Stimulated activated CD4-positive, alpha-beta T cell treated with anti-CD3 and anti-CD28 coated beads, Interleukin-4, amount 100 ng/mL, for 1 hour (primary cell): ENCODE data around the gene FKBP7.
A peak's percentile ranks its signal among the peaks of the same experiment; 100 is the strongest.
"Not testable (repeated sequence)": the region's sequence is repeated elsewhere in the genome, so short reads cannot be mapped to it uniquely, and the experiment has no call there.

ENCODE experiments used
- DNase-seq: peaks from one replicate; pipeline ENCODE4 v3.0.0-alpha.2; 2020

FKBP7 gene

GRCh38 chr2:178484245-178485041, 6.0 kb upstream of the FKBP7 start:
- DNase-seq, result no peak

DNA sequence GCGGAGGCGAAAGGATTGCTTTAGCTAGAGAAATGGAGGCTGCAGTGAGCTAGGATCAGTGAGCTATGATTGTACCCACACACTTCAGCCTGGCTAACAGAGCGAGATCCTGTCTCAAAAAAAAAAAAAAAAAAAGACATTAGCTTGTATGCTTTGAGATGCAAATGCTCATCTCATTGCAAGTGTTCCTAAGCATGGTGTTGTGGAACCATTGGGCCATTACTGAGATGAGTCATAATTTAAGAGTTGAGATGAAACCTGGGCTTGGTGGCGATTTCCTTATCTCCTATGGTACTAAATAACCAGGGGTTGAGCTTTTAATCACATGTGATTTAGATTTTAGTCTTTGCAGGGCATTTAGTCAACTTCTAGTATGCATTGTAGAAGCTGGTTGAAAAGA, 4.0 kb upstream of the FKBP7 start:
- no peak for DNase-seq

GRCh38 chr2:178480227-178481181, 2.1 kb upstream of the FKBP7 start, which contains the start of gene PLEKHA3:
PLEKHA3 (plus strand) TSS chr2:178480457; CDS start chr2:178480870, 413 bp downstream.
- DNase-seq, result peak; percentile 72

DNA sequence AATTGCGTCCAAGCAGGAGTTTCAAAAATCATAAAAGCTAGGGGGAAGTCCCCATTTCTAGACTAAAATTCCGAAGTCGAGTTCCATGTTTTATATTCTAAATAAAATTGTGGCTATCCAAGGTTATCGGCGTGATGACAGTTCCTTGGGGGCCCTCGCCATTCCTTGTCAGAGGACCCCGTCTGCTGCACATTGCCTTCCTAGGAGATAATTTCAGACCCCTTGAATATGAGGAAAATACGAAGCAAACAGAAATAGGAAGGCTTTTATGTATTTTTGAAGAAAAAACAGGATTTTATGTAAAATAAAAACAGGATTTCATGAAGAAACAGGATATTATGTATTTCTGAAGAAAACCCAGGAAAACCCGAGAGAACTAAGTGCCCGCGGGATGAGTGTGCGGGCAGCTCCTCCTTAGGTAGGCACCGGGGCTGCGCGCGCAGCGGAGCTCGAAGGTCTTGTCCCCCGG, 1.4 kb upstream of the FKBP7 start:
- DNase-seq, result no peak

DNA sequence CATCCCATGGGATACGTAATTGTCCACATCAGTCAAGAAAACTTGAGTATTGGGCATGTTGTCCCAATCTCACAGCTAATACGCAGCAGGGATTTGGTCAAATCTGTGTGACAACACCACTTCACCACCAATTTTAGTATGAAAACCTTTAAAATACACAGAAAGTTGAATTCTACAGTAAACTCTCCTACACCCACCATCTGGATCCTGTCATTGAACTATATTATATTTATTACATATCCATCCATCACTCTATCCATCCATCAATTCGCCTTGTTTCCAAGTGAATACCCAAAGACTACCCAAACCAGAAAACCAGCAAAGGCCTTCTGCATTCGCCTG, 846 bp upstream of the FKBP7 start:
- no peak for DNase-seq

GRCh38 chr2:178478130-178478438, 316 bp downstream of the FKBP7 start:
- DNase-seq, result no peak

DNA sequence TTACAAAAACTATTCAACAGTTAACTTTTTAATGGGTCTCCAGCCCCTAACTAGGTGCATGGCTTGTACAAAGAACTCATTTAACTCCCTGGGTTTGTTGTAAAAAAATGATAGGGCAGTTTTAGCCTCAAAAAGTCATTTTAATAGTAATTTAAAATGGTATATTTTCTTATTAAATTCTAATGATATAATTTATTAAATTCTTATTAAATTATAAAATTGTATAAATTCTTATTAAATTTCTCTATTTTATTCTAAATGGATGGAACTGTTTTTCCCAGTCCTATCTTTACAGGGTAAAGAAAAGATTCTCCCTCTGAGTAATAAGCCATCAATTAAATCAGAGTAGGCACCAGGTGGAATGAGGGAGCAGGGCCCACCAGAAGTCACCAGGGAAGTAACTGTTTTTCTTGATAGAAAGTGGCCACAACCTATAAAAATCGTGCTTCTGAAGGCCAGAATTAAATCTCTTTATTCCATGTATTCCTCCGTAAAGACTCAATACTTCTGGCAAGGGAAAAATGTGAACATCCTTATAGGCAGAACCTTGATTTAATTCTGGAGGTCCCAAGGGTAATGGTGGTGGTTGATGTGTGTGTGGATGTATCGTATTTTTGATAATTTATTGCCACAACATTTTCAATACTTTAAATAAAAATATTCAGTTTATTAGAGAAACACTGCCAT, 814 bp downstream of the FKBP7 start:
- DNase-seq, result no peak

DNA sequence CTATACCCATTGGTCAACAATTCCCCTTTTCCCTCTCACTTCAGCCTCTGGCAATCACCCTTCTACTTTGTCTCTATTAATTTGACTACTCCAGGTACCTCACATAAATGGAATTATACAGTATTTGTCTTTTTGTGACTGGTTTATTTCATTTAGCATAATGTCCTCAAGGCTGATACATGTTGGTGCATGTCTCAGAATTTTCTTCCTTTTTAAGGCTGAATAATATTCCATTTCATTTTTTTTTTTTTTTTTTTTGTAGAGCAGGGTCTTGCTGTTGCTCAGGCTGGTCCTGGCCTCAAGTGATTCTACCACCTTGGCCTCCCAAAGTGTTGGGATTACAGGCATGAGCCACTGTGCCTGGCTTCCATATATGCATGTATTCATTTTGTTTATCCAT, 1.9 kb downstream of the FKBP7 start:
- DNase-seq, result no peak

DNA sequence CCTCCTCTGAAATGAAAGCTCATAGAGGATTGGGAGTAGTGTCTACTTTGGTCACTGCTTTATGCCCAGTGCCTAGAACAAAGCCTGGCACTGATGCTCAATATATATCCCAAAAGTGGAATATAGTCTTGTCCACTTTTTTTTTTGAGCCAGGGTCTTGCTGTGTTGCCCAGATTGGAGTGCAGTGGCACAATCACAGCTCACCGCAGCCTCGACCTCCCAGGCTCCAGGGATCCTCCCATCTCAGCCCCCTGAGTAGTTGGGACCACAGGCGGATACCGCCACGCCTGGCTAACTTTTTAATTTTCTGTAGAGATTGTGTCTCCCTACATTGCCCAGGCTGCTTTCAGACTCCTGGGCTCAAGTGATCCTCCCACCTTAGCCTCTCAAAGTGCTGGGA, 3.8 kb downstream of the FKBP7 start:
- DNase-seq, result no peak

DNA sequence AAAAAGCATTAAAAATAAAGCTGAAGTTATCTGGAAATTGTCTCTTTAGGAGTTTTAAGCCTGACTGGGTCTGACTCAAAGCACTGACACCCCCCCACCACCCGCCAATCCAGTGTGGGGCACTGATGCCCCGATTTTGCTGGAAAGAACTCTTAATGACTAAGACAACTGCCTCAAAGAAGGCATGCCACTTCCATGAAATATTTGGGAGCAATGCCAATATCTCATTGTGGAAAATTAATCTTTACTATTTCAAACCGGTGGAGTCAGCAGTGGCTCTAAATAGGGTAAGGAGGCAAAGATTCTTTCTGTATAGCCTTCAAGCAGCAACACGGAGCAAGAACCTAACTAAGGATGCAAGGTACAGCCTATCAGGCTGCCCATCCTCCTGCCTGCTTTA, 4.5 kb downstream of the FKBP7 start:
- DNase-seq, result no peak

DNA sequence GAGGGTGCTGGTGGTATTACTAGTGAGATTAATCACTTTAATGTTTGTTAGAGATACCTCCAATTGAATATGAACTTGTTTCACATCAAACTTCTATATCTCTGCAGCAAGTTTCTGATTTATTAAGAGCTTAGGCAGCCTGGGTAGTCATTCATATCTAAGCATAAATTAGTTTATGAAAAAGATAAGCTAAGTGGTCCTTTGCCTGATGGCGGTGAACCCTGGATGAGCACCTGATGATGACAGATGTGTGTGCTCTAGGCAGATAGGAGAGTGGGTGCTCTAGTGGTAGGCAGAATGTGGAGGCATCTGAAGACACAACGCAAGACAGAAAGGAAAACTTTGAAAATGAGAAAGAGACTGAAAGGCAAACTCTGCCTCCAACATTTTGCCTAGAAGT, 5.0 kb downstream of the FKBP7 start:
- DNase-seq, result no peak

DNA sequence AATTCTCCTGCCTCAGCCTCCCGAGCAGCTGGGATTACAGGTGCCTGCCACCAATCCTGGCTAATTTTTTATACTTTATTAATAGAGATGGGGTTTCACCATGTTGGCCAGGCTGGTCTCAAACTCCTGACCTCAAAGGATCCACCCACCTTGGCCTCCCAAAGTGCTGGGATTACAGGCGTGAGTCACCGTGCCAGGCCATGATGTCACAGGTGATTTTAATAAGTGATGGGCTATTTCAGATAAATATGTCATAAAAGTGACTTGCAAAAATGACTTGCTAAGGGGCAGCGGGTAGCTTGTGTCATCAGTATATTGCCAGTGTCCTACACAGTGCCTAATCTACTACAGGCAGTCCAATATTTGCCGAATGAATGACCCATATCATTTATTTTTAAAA, 7.1 kb downstream of the FKBP7 start:
- not testable (repeated sequence) for DNase-seq

DNA sequence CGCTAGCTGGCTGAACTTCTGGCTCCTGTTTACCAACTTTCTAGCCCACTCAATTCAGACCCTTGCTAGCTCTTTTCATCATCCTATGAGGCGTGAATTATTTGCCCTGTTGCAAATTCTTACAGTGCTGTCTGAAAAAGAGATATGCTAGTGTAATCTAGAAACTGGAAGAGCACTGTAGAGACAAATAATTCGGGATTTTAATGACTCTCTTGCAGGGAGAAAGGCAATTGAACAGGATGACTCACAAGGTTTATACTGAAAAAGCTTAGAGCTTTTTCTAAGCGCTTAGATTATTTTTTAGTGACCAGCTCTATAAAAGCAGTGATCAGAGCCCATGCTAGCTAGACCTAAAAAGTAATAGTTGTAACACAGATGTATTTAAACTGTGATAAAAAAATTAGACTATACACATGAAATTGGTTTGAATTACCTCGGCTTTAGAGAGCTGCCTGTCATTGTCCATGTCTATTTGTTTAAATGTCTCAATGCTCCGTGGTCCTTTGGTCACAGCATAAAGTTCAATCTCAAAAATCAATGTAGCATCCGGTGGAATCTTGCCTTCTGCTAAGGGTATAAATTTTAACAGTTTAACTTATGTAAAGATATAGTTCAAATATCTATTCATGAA, 9.1 kb downstream of the FKBP7 start:
- no peak for DNase-seq

DNA sequence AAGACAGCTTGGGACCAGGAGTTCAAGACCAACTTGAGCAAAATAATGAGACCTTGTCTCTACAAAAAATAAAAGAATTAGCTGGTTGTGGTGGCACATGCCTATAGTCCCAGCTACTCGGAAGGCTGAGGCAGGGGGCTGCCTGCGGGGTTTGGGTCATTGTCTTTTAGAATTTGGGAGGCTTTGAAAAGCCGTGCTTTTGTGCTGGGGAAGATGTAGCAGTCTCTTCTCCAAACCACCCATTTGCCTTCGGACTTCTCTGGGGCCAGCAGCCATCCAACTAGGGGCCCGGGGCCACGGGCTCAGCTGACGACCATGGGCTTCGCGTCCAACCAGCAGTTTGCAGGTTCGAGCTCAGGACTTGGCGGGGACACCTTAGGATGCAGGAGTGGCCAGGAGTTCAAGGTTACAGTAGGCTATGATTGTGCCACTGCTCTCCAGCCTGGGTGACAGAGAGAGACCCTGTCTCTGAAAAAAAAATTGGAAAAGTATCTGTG, 21.0 kb downstream of the FKBP7 start:
- DNase-seq, result no peak

GRCh38 chr2:178455947-178456346, 22.5 kb downstream of the FKBP7 start:
- no peak for DNase-seq

- DNase-seq, result no peak
Observed at GRCh38 chr2:178452870-178453269, 25.5 kb downstream of the FKBP7 start.

DNA sequence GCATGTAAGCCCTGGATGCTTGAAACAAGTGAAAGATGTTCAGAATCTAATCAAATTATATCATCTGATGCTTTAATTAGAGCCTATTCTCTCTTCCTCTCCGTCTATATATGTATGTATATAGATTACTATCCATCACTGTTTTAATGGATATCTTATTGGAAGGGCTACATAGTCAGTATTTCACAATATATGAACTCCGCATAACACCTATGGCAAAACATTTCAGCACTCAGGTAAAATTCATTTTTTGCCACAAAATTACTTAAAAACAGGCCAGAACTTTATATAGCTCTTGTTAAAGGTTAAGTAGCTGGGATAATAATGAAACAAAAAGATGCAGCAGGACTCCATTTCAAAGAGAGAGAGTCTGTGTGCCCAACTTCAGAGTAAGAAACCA, 26.1 kb downstream of the FKBP7 start:
- no peak for DNase-seq

DNA sequence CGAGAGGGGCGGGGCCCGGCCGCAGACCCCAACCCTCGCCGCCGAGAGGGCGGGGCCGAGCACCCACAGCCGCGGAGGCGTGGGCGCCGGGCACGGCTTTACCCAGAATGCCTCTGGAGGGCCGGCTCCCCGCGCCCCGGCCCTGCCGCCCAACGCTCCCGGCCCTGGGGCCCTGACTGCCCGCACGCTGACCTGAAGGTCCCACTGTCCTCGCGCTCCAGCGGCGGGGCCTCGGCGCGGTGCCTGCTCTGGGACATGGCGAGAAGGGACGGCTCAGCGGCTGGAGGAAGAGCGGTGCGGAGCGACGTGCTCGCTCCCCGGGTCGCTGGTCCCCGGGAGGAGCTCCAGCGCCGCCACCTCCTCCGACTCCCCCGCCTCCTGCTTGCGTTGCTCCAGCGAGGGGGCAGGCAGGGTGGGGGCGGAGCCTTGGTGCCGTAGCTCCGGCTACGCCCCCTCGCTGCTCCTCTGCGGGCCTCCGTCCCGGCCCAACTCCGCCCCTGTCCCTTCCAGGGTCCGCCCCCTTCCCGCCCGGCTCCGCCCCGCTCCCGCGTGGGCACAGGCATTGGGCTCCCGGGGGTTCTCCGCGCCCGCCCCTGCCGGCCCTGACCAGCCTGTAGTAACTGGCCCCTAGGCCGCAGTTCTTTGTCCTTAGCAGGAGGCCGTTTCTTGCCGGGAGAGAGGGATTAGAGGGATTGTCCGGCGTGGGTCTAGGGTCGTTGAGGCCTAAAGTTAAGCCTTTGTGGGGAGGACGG, 27.4 kb downstream of the FKBP7 start, which contains the start of the genes PJVK and PRKRA:
TSS of gene PJVK (plus strand) at position 605 of the 752 bp plus-strand sequence. CDS start 2,032 bp downstream, outside the sequence.
TSS of gene PRKRA (minus strand) at position 402 of the 752 bp plus-strand sequence. CDS start at position 257, 145 bp downstream.
- peak; percentile 94 for DNase-seq

DNA sequence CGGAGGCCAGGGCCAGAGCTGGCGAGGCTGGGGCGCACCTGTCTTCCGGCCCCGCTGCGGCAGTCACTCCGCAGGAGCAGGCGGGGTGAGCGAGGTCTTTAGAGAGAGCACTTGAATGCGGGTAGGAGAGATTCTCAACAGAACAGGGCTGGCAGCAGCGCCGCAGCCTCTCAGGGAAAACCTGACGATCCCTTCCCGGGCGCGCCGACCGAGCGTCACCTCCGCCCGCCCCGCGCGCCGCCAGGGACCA, 28.0 kb downstream of the FKBP7 start:
- no peak for DNase-seq

GRCh38 chr2:178449700-178450523, 28.5 kb downstream of the FKBP7 start:
- DNase-seq, result no peak
